Measurements from ENCODE around the gene ASPM. TPM values are rescaled to one million over a fixed set of nuclear protein-coding genes. Genes with fewer than 3 reads are reported as not detected.

ASPM gene
- total and polyA plus RNA-seq, 2 donors (not counting 1 experiment from before 2014, with no cell fraction given), result 4.4 to 9.7 TPM

GRCh38 chr1:197116156-197116555 is 30.3 kb downstream of the ASPM start:
- Histone ChIP-seq H3K9me3 (ENCODE audit: control insufficient read depth, insufficient read depth, low read depth, low read length) (no peaks in the 10 kb centered on the region), H3K79me2 (ENCODE audit: control insufficient read depth, insufficient read depth, low read length) (peaks cover 2% of the 10 kb centered on the region), H2AFZ (ENCODE audit: low read length) (peak overlapping the region; percentile 19), H3K9ac (ENCODE audit: insufficient read depth, low read length) (no peak overlapping the region), H3K27me3 (ENCODE audit: control insufficient read depth, insufficient read depth, low read length) (no peaks in the 10 kb centered on the region), H3K4me2 (ENCODE audit: extremely low read depth, insufficient read depth, low read length) (no peak overlapping the region), H3K4me3 (replicated peaks in 1 of 4; ENCODE audit: control extremely low read depth in 1 of 4, insufficient read depth in 1 of 4, low read depth in 3 of 4, low read length in 4 of 4) (no peak overlapping the region), H3K36me3 (ENCODE audit: control insufficient read depth, insufficient read depth, low read length) (no peaks in the 10 kb centered on the region), H3K4me1 (ENCODE audit: control insufficient read depth, extremely low read depth, insufficient read depth, low read length) (no peaks in the 10 kb centered on the region), H3K27ac (ENCODE audit: insufficient read depth, low read length) (no peak overlapping the region), H4K20me1 (ENCODE audit: control insufficient read depth, extremely low read depth, insufficient read depth, low read length) (no peaks in the 10 kb centered on the region)
- TF ChIP-seq EZH2 (IDR thresholded peaks at IDR 0.05; ENCODE audit: low read length, missing control alignments) (no peak), CTCF (conservative IDR thresholded peaks at IDR 0.05 in 1 of 2, IDR thresholded peaks at IDR 0.05 in 1 of 2; ENCODE audit: low read depth in 1 of 2, low read length in 2 of 2) (no peak)
- DNase-seq (ENCODE audit: low read depth in 2 of 2), result peak in 1 of 2 donors; percentile 65

GRCh38 chr1:197106869-197107268 is 39.6 kb downstream of the ASPM start:
- Histone ChIP-seq H2AFZ (ENCODE audit: low read length) (peak overlapping the region; percentile 27), H3K4me2 (ENCODE audit: extremely low read depth, insufficient read depth, low read length) (no peak overlapping the region), H3K79me2 (ENCODE audit: control insufficient read depth, insufficient read depth, low read length) (no peaks in the 10 kb centered on the region), H3K4me3 (replicated peaks in 1 of 4; ENCODE audit: control extremely low read depth in 1 of 4, insufficient read depth in 1 of 4, low read depth in 3 of 4, low read length in 4 of 4) (no peak overlapping the region), H3K36me3 (ENCODE audit: control insufficient read depth, insufficient read depth, low read length) (no peaks in the 10 kb centered on the region), H4K20me1 (ENCODE audit: control insufficient read depth, extremely low read depth, insufficient read depth, low read length) (no peaks in the 10 kb centered on the region), H3K9me3 (ENCODE audit: control insufficient read depth, insufficient read depth, low read depth, low read length) (no peaks in the 10 kb centered on the region), H3K9ac (ENCODE audit: insufficient read depth, low read length) (no peak overlapping the region), H3K27ac (ENCODE audit: insufficient read depth, low read length) (no peak overlapping the region), H3K27me3 (ENCODE audit: control insufficient read depth, insufficient read depth, low read length) (no peaks in the 10 kb centered on the region), H3K4me1 (ENCODE audit: control insufficient read depth, extremely low read depth, insufficient read depth, low read length) (no peaks in the 10 kb centered on the region)
- DNase-seq (ENCODE audit: low read depth in 2 of 2), result no peak
- TF ChIP-seq CTCF (conservative IDR thresholded peaks at IDR 0.05 in 1 of 2, IDR thresholded peaks at IDR 0.05 in 1 of 2; ENCODE audit: low read depth in 1 of 2, low read length in 2 of 2), result no peak
- no peak for TF ChIP-seq EZH2 (IDR thresholded peaks at IDR 0.05; ENCODE audit: low read length, missing control alignments)

GRCh38 chr1:197103300-197103699 is 43.2 kb downstream of the ASPM start:
- Histone ChIP-seq H3K9ac (ENCODE audit: insufficient read depth, low read length) (no peak overlapping the region), H4K20me1 (ENCODE audit: control insufficient read depth, extremely low read depth, insufficient read depth, low read length) (no peaks in the 10 kb centered on the region), H3K36me3 (ENCODE audit: control insufficient read depth, insufficient read depth, low read length) (no peaks in the 10 kb centered on the region), H3K4me1 (ENCODE audit: control insufficient read depth, extremely low read depth, insufficient read depth, low read length) (no peaks in the 10 kb centered on the region), H3K9me3 (ENCODE audit: control insufficient read depth, insufficient read depth, low read depth, low read length) (no peaks in the 10 kb centered on the region), H3K4me2 (ENCODE audit: extremely low read depth, insufficient read depth, low read length) (no peak overlapping the region), H3K79me2 (ENCODE audit: control insufficient read depth, insufficient read depth, low read length) (no peaks in the 10 kb centered on the region), H2AFZ (ENCODE audit: low read length) (no peak overlapping the region), H3K4me3 (replicated peaks in 1 of 4; ENCODE audit: control extremely low read depth in 1 of 4, insufficient read depth in 1 of 4, low read depth in 3 of 4, low read length in 4 of 4) (no peak overlapping the region), H3K27me3 (ENCODE audit: control insufficient read depth, insufficient read depth, low read length) (no peaks in the 10 kb centered on the region), H3K27ac (ENCODE audit: insufficient read depth, low read length) (no peak overlapping the region)
- TF ChIP-seq CTCF (conservative IDR thresholded peaks at IDR 0.05 in 1 of 2, IDR thresholded peaks at IDR 0.05 in 1 of 2; ENCODE audit: low read depth in 1 of 2, low read length in 2 of 2), result no peak
- no peak for TF ChIP-seq EZH2 (IDR thresholded peaks at IDR 0.05; ENCODE audit: low read length, missing control alignments)
- DNase-seq (ENCODE audit: low read depth in 2 of 2), result peak; percentile 38 to 54

All from fibroblast of lung (primary cell).